ENCODE results near the gene LRP6.

- TF ChIP-seq CTCF (IDR thresholded peaks at IDR 0.05 in 4 of 5, conservative IDR thresholded peaks at IDR 0.05 in 1 of 5) (no peak), POLR2A (IDR thresholded peaks at IDR 0.05) (no peak)
These were observed 27.7 kb downstream of the LRP6 start for GRCh38 chr12:12239127-12239526.
